Stimulated activated CD4-positive, alpha-beta T cell treated with anti-CD3 and anti-CD28 coated beads, TNF-alpha, amount 100 ng/mL, for 48 hours (primary cell): ENCODE data around the gene DOCK2.
"Not testable (repeated sequence)": the region's sequence is repeated elsewhere in the genome, so short reads cannot be mapped to it uniquely, and the experiment has no call there.

Experiments used
- DNase-seq, 3 donors: peaks; one replicate each; pipeline ENCODE4 v3.0.0-alpha.2; 2020; ENCODE audit warnings: low read depth in 3 of 3

Gene DOCK2

GRCh38 chr5:169637549-169638121 is 560 bp downstream of the DOCK2 start:
- peak in 2 of 3 donors; percentile 56 to 67 for DNase-seq

GRCh38 chr5:169641253-169641652 is 4.2 kb downstream of the DOCK2 start:
- no peak for DNase-seq

GRCh38 chr5:169646856-169647255 is 9.8 kb downstream of the DOCK2 start:
- DNase-seq, result no peak

GRCh38 chr5:169647566-169647965 is 10.5 kb downstream of the DOCK2 start:
- DNase-seq, result no peak

GRCh38 chr5:169648725-169649310 is 11.7 kb downstream of the DOCK2 start:
- DNase-seq, result no peak

- no peak for DNase-seq
Observed at GRCh38 chr5:169649486-169649885, 12.4 kb downstream of the DOCK2 start.

- DNase-seq, result no peak
Observed at GRCh38 chr5:169650701-169651331, 13.7 kb downstream of the DOCK2 start.

- no peak for DNase-seq
Observed at GRCh38 chr5:169651526-169651925, 14.5 kb downstream of the DOCK2 start.

- no peak for DNase-seq
Observed at GRCh38 chr5:169652057-169652456, 15.0 kb downstream of the DOCK2 start.

- no peak for DNase-seq
Observed at GRCh38 chr5:169653091-169653490, 16.0 kb downstream of the DOCK2 start.

- no peak for DNase-seq
Observed at GRCh38 chr5:169655353-169655752, 18.3 kb downstream of the DOCK2 start.

- no peak for DNase-seq
Observed at GRCh38 chr5:169656125-169656901, 19.2 kb downstream of the DOCK2 start.

GRCh38 chr5:169657127-169657526 is 20.1 kb downstream of the DOCK2 start:
- DNase-seq, result no peak

GRCh38 chr5:169662451-169662850 is 25.4 kb downstream of the DOCK2 start:
- not testable (repeated sequence) for DNase-seq

- no peak for DNase-seq
Observed at GRCh38 chr5:169663537-169663936, 26.5 kb downstream of the DOCK2 start.

GRCh38 chr5:169666365-169666764 is 29.3 kb downstream of the DOCK2 start:
- DNase-seq, result no peak

GRCh38 chr5:169667896-169668674 is 31.0 kb downstream of the DOCK2 start:
- no peak for DNase-seq

- DNase-seq, result no peak
Observed at GRCh38 chr5:169668732-169669131, 31.7 kb downstream of the DOCK2 start.

GRCh38 chr5:169670769-169671525 is 33.9 kb downstream of the DOCK2 start:
- no peak for DNase-seq

GRCh38 chr5:169682026-169682425 is 45.0 kb downstream of the DOCK2 start:
- DNase-seq, result no peak

- DNase-seq, result no peak
Observed at GRCh38 chr5:169686137-169686536, 49.1 kb downstream of the DOCK2 start.
